GM18499 (cell line): ENCODE measurements around the gene OIP5.
"Not testable (repeated sequence)": the region's sequence is repeated elsewhere in the genome, so short reads cannot be mapped to it uniquely, and the experiment has no call there.

Experiments
- ATAC-seq: cut with Tn5 transposase; IDR thresholded peaks from one replicate; pipeline ENCODE4 v1.9.1; 2021; ENCODE audit warnings: moderate number of reproducible peaks; ENCODE audit not compliant: insufficient read depth, unreplicated experiment

Gene OIP5

GRCh38 chr15:41332194-41333025 lies at the start of gene OIP5, which contains the start of gene NUSAP1:
Gene OIP5, minus strand, starts transcription at chr15:41332591. Its CDS starts 30 bp downstream, at chr15:41332561.
Gene NUSAP1, plus strand, starts transcription at chr15:41332881. Its CDS starts 77 bp downstream, at chr15:41332958.
- peak; percentile 69 for ATAC-seq

GRCh38 chr15:41377978-41378377 lies 45.6 kb upstream of the OIP5 start:
- no peak for ATAC-seq

- no peak for ATAC-seq
Measured at GRCh38 chr15:41367418-41367817, 35.0 kb upstream of the OIP5 start.

- no peak for ATAC-seq
Measured at GRCh38 chr15:41354371-41354770, 22.0 kb upstream of the OIP5 start.

- no peak for ATAC-seq
Measured at GRCh38 chr15:41350057-41350717, 17.8 kb upstream of the OIP5 start.

- no peak for ATAC-seq
Measured at GRCh38 chr15:41347236-41347635, 14.8 kb upstream of the OIP5 start.

GRCh38 chr15:41341519-41341918 lies 9.1 kb upstream of the OIP5 start:
- no peak for ATAC-seq

- ATAC-seq: no peak
Measured at GRCh38 chr15:41340189-41340695, 7.9 kb upstream of the OIP5 start.

GRCh38 chr15:41337631-41338522 lies 5.5 kb upstream of the OIP5 start:
- no peak for ATAC-seq

- no peak for ATAC-seq
Measured at GRCh38 chr15:41337047-41337446, 4.7 kb upstream of the OIP5 start.

GRCh38 chr15:41336549-41336948 lies 4.2 kb upstream of the OIP5 start:
- no peak for ATAC-seq

GRCh38 chr15:41334293-41335120 lies 2.1 kb upstream of the OIP5 start:
- no peak for ATAC-seq

GRCh38 chr15:41333026-41333562 lies 703 bp upstream of the OIP5 start:
- peak; percentile 25 for ATAC-seq

- no peak for ATAC-seq
Measured at GRCh38 chr15:41331833-41332193, 578 bp downstream of the OIP5 start.

GRCh38 chr15:41331281-41331680 lies 1.1 kb downstream of the OIP5 start:
- no peak for ATAC-seq

GRCh38 chr15:41323611-41324010 lies 8.8 kb downstream of the OIP5 start:
- ATAC-seq: no peak

GRCh38 chr15:41320805-41321330 lies 11.5 kb downstream of the OIP5 start:
- ATAC-seq: not testable (repeated sequence)

GRCh38 chr15:41309226-41309905 lies 23.0 kb downstream of the OIP5 start:
- ATAC-seq: no peak

GRCh38 chr15:41307679-41308078 lies 24.7 kb downstream of the OIP5 start:
- ATAC-seq: no peak
